ENCODE results near the gene PCDHA5.

The PCDHA5 gene

DNA sequence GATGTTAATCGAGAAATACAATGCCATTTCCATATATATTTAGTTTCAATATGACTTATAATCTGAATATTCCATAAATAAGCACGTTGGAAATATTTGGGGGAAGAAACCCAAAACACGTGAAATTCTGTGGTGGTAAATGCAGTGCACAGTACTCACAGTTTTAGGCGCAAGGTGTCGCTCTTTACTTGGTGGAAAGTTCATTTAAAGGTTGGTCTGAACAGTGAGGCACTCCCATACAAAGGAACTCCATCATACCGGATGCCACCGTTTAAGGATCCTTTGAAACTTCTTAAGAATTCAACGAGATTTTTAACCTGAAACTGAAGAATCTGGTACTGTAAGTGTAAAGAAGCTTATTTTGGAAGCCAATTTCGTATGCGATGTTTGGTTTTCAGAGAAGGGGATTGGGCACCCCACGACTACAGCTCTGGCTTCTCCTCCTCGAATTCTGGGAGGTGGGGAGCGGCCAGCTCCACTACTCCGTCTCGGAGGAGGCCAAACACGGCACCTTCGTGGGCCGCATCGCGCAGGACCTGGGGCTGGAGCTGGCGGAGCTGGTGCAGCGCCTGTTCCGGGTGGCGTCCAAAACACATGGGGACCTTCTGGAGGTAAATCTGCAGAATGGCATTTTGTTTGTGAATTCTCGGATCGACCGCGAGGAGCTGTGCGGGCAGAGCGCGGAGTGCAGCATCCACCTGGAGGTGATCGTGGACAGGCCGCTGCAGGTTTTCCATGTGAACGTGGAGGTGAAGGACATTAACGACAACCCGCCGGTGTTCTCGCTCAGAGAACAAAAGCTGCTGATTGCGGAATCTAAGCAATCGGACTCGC lies 47.5 kb downstream of the PCDHA5 start, which contains the start of gene PCDHA11:
Gene PCDHA11, plus strand, starts transcription at position 237 of the 834 bp plus-strand sequence. Its CDS starts 147 bp downstream, at position 384.
- DNase-seq = peak; percentile 16

GRCh38 chr5:140869555-140869886 lies 48.1 kb downstream of the PCDHA5 start:
- DNase-seq = peak; percentile 40

GRCh38 chr5:140870221-140871201 lies 49.1 kb downstream of the PCDHA5 start:
- no peak for DNase-seq

Measured in NCI-H2029 (cell line).